Heart left ventricle (tissue), 13 donors: ENCODE measurements around the gene OR2A42.
"Not testable (repeated sequence)": the region's sequence is repeated elsewhere in the genome, so short reads cannot be mapped to it uniquely, and the experiment has no call there.

ENCODE experiments used
- POLR2A ChIP-seq, 2 donors: fragments of 450-650 bp; IDR thresholded peaks; one replicate each; pipeline ENCODE4 v1.6.1; 2017; ENCODE audit warnings: antibody characterized with exemption in 2 of 2, mild to moderate bottlenecking in 2 of 2, moderate library complexity in 2 of 2
- TF ChIP-seq, protein P1 (sequence below), 12 donors: fragments of 200-600 bp; sonication (generic) in 4 of 12; IDR thresholded peaks; one replicate each; pipeline versions ENCODE4 v1.5.0 to v1.8.0; 2018 to 2022; ENCODE audit warnings: antibody characterized with exemption in 12 of 12, mild to moderate bottlenecking in 5 of 12
- donor health status: ischemic (EF 13 %, LVEDD 7.1; RV severe dilation, severe dysfunction).
- donor health status: DM: no; HTN: yes; CAD: no.
- donor health status: DM: no; HTN: no; CAD: no.
- donor health status: ischemic (EF 25% LVEDD 6.9; RV normal size, moderate dysfunction).
- donor health status: ischemic (EF 25% LVEDD 5.7; RV mildly dilated, moderate dysfunction).
- donor health status: ischemic (EF 35%, LVEDD 5.7; RV mildly dilated, moderate dysfunction).
- donor health status: nonischemic (EF 11% LVEDD 7.7; RV severe dilation, severe dysfunction).
- donor health status: DM: yes; HTN: yes; CAD: no.
- donor health status: PGD.
- donor health status: ischemic (EF 29% LVEDD 5.4; RV normal size, mild dysfunction).
- donor health status: nonischemic (EF 23%, LVEDD 6.1; RV moderate dilation, normal function).

DNA sequence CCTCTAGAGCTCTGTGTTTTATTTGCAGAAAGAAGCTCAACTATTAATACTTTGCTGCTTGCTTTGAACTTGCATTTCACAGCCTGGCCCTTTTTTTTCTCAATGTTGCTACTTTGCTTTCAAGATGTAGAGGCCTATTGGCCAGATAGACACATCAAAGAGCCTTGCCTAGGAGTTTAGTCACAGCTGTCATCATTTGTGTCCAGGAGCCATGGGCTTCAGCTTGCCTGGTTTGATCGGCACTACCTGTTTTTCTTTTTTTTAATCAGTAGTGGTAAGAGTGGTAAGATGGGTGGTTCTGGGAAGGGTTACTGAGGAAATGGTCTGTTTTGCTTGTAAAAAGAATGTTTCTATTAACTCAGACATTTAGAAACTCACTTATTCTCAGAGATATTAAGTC, 37.4 kb downstream of the OR2A42 start:
- TF ChIP-seq, protein P1, sequence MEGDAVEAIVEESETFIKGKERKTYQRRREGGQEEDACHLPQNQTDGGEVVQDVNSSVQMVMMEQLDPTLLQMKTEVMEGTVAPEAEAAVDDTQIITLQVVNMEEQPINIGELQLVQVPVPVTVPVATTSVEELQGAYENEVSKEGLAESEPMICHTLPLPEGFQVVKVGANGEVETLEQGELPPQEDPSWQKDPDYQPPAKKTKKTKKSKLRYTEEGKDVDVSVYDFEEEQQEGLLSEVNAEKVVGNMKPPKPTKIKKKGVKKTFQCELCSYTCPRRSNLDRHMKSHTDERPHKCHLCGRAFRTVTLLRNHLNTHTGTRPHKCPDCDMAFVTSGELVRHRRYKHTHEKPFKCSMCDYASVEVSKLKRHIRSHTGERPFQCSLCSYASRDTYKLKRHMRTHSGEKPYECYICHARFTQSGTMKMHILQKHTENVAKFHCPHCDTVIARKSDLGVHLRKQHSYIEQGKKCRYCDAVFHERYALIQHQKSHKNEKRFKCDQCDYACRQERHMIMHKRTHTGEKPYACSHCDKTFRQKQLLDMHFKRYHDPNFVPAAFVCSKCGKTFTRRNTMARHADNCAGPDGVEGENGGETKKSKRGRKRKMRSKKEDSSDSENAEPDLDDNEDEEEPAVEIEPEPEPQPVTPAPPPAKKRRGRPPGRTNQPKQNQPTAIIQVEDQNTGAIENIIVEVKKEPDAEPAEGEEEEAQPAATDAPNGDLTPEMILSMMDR (IDR thresholded peaks at IDR 0.05): not testable (repeated sequence)
- TF ChIP-seq POLR2A (IDR thresholded peaks at IDR 0.05): not testable (repeated sequence)
